IMR-90 (cell line): Measurements from ENCODE around the gene MRTFB. TPM values are rescaled to one million over a fixed set of nuclear protein-coding genes. Genes with fewer than 3 reads are reported as not detected.

ENCODE experiments used
- ATAC-seq: fragments of 200-7000 bp; cut with Tn5 transposase; 2 replicates; pipeline ENCODE4 v1.9.1; 2020; ENCODE audit warnings: low read depth, mild to moderate bottlenecking, moderate library complexity
- BruUV-seq: library from RNA; stranded (reverse); fragments of 400-500 nt; replicated peaks from 2 replicates; lab custom pipeline; 2021; lab: Mats Ljungman, UMichigan
- CTCF ChIA-PET: fragments of 300-600 bp; formaldehyde crosslinking; extraction: SDS; loops from one replicate; lab custom pipeline; 2021; ENCODE audit warnings: antibody characterized with exemption; lab: Yijun Ruan, JAX
- POLR2A ChIA-PET: fragments of 300-600 bp; sonication (Branson Sonifier 250); formaldehyde crosslinking; loops from one replicate; lab custom pipeline; 2022; ENCODE audit warnings: antibody characterized with exemption; ENCODE audit not compliant: unreplicated experiment; lab: Charles Lee
- DNase-seq: peaks from one replicate; pipeline ENCODE4 v3.0.0; 2013
- H2AFZ ChIP-seq: replicated peaks from 2 replicates; pipeline ENCODE3; 2013; ENCODE audit warnings: low read length, mild to moderate bottlenecking; ENCODE audit not compliant: poor library complexity
- H2AK5ac ChIP-seq: 2 replicates; pipeline ENCODE4 v1.6.1; 2013; ENCODE audit warnings: low read depth, low read length, inconsistent platforms
- H2AK9ac ChIP-seq: replicated peaks from 2 replicates; pipeline ENCODE3; 2013; ENCODE audit warnings: mild to moderate bottlenecking, low read depth, low read length, moderate library complexity; ENCODE audit not compliant: poor library complexity
- H2BK120ac ChIP-seq: 2 replicates; pipeline ENCODE4 v1.6.1; 2013; ENCODE audit warnings: low read depth, low read length, inconsistent platforms
- H2BK15ac ChIP-seq: 3 replicates; pipeline ENCODE4 v1.6.1; 2013; ENCODE audit warnings: low read depth, low read length, inconsistent platforms
- H2BK20ac ChIP-seq: 2 replicates; pipeline ENCODE4 v1.6.1; 2013; ENCODE audit warnings: low read depth, mild to moderate bottlenecking, inconsistent platforms, low read length, moderate library complexity
- H2BK5ac ChIP-seq: 2 replicates; pipeline ENCODE4 v1.6.1; 2013; ENCODE audit warnings: mild to moderate bottlenecking, low read depth, low read length, inconsistent platforms; ENCODE audit not compliant: poor library complexity, severe bottlenecking
- H3K14ac ChIP-seq: replicated peaks from 2 replicates; pipeline ENCODE4 v1.6.1; 2013; ENCODE audit warnings: low read depth, low read length, inconsistent platforms
- H3K18ac ChIP-seq: 2 replicates; pipeline ENCODE4 v1.6.1; 2013; ENCODE audit warnings: low read depth, low read length, control low read depth
- H3K23ac ChIP-seq: 2 replicates; pipeline ENCODE4 v1.6.1; 2013; ENCODE audit warnings: low read depth, low read length, inconsistent platforms
- H3K27ac ChIP-seq: 2 replicates; pipeline ENCODE4 v1.5.1; 2013; ENCODE audit warnings: mild to moderate bottlenecking, control low read depth, low read length; ENCODE audit not compliant: insufficient read depth
- H3K27me3 ChIP-seq: 2 replicates; pipeline ENCODE4 v1.6.1; 2013; ENCODE audit warnings: low read length; ENCODE audit not compliant: control insufficient read depth, insufficient read depth
- H3K36me3 ChIP-seq: 2 replicates; pipeline ENCODE4 v1.6.1; 2013; ENCODE audit warnings: low read length, mixed read lengths; ENCODE audit not compliant: control insufficient read depth, insufficient read depth
- H3K4ac ChIP-seq: 2 replicates; pipeline ENCODE4 v1.6.1; 2013; ENCODE audit warnings: low read depth, low read length, inconsistent platforms
- H3K4me1 ChIP-seq: 2 replicates; pipeline ENCODE4 v1.6.1; 2013; ENCODE audit warnings: low read length, mixed read lengths; ENCODE audit not compliant: control insufficient read depth, insufficient read depth
- H3K4me2 ChIP-seq: 2 replicates; pipeline ENCODE4 v1.6.1; 2013; ENCODE audit warnings: low read depth, mild to moderate bottlenecking, control low read depth, low read length, moderate library complexity
- H3K4me3 ChIP-seq: 2 replicates; pipeline ENCODE4 v1.5.1; 2013; ENCODE audit warnings: low read depth, mild to moderate bottlenecking, control low read depth, low read length, moderate library complexity; ENCODE audit not compliant: insufficient read depth
- H3K56ac ChIP-seq: 2 replicates; pipeline ENCODE4 v1.6.1; 2013; ENCODE audit warnings: low read length, inconsistent platforms; ENCODE audit not compliant: insufficient read depth; ENCODE audit errors: extremely low read depth
- H3K79me1 ChIP-seq, 2 experiments: 2 replicates each; pipeline ENCODE4 v1.6.1; 2013; ENCODE audit warnings: low read length in 2 of 2, inconsistent platforms in 1 of 2, low read depth in 1 of 2
- H3K9ac ChIP-seq: 2 replicates; pipeline ENCODE4 v1.6.1; 2013; ENCODE audit warnings: low read depth, low read length, control low read depth
- H3K9me1 ChIP-seq: 2 replicates; pipeline ENCODE4 v1.6.1; 2013; ENCODE audit warnings: low read length, inconsistent platforms; ENCODE audit not compliant: insufficient read depth
- H3K9me3 ChIP-seq: 2 replicates; pipeline ENCODE4 v1.6.1; 2013; ENCODE audit warnings: low read length; ENCODE audit not compliant: control insufficient read depth, insufficient read depth
- H4K20me1 ChIP-seq: 2 replicates; pipeline ENCODE4 v1.6.1; 2013; ENCODE audit warnings: low read length, inconsistent platforms; ENCODE audit not compliant: insufficient read depth
- H4K5ac ChIP-seq: 2 replicates; pipeline ENCODE4 v1.6.1; 2013; ENCODE audit warnings: mild to moderate bottlenecking, low read depth, low read length, control low read depth
- H4K8ac ChIP-seq, 2 experiments: 2 replicates each; pipeline ENCODE4 v1.6.1; 2013; ENCODE audit warnings: low read depth in 2 of 2, low read length in 2 of 2, control low read depth in 1 of 2, inconsistent platforms in 1 of 2
- H4K91ac ChIP-seq: 2 replicates; pipeline ENCODE4 v1.6.1; 2013; ENCODE audit warnings: low read depth, low read length, inconsistent platforms; ENCODE audit not compliant: insufficient read depth
- CHD1 ChIP-seq: IDR thresholded peaks from 2 replicates; pipeline ENCODE4 v1.6.1; 2012; ENCODE audit warnings: low read depth, low read length, improper control_type of control experiment
- MXI1 ChIP-seq: IDR thresholded peaks from 2 replicates; pipeline ENCODE4 v1.6.1; 2012; ENCODE audit warnings: low read depth, mild to moderate bottlenecking, low read length, moderate library complexity, borderline replicate concordance
- RFX5 ChIP-seq: IDR thresholded peaks from 2 replicates; pipeline ENCODE4 v1.8.0; 2012; ENCODE audit warnings: low read depth, mild to moderate bottlenecking, low read length, moderate library complexity
- WGBS, 2 experiments: methylation state at CpG; one replicate each; pipeline versions ENCODE4 v1.1.5 to v1.1.7; 2013; ENCODE audit warnings: missing lambda C conversion rate in 2 of 2; ENCODE audit not compliant: insufficient read length in 1 of 2; ENCODE audit errors: extremely low coverage in 2 of 2; 5-methylcytosine and 5-hydroxymethylcytosine counted together
- dilution Hi-C: fragments of 300-500 bp; cut with HindIII; formaldehyde crosslinking; loops from one replicate; pipeline ENCODE4 v1.14.3; 2018; ENCODE audit warnings: low sequenced_read_pairs; ENCODE audit not compliant: unreplicated experiment
- in situ Hi-C: fragments of 300-500 bp; cut with MboI; formaldehyde crosslinking; loops from 3 replicates; pipeline ENCODE4 v1.14.3; 2019; ENCODE audit warnings: low sequenced_read_pairs, inconsistent platforms, mixed read lengths
- intact Hi-C: fragments of 100-400 bp; cut with micrococcal nuclease; formaldehyde crosslinking; loops from 2 replicates; pipeline ENCODE4 v1.10.0; 2022
- microRNA-seq, 2 experiments: library from miRNA; stranded (forward) in 1 of 2; unstranded in 1 of 2; fragments of 10-50 nt in 1 of 2; fragments of <30 nt in 1 of 2; gene quantifications in 1 of 2; microRNA quantifications in 1 of 2; one replicate each; pipeline versions ENCODE3 to v1.1.0; 2013 to 2020; ENCODE audit not compliant: insufficient read depth in 1 of 2, insufficient read length in 1 of 2, unreplicated experiment in 1 of 2
- polyA plus RNA-seq, 3 experiments: library from polyadenylated mRNA; depleted of rRNA; stranded (reverse); fragments of >200 nt; gene quantifications; 2 replicates each; pipeline ENCODE4 v1.2.3, GENCODE V29; 2012; ENCODE audit warnings: low replicate concordance in 1 of 3
- small RNA-seq, 5 experiments: library from RNA; depleted of rRNA; stranded (forward); fragments of <200 nt; gene quantifications; one replicate each; pipeline ENCODE3, GENCODE V24; 2012
- total RNA-seq: library from RNA; depleted of rRNA; stranded (reverse); fragments of >200 nt; gene quantifications from 2 replicates; pipeline ENCODE4 v1.2.3, GENCODE V29; 2012; rRNA removed
- TF ChIP-seq, protein P1 (sequence below): fragments of 150-350 bp; IDR thresholded peaks from 2 replicates; pipeline ENCODE4 v1.6.1; 2017; ENCODE audit warnings: mild to moderate bottlenecking, antibody characterized with exemption, low read length, low read depth

The MRTFB gene
- total and polyA plus RNA-seq, 2 of the 4 experiments (the other 2 are of a cell fraction), result 4.4 to 5.4 TPM

DNA sequence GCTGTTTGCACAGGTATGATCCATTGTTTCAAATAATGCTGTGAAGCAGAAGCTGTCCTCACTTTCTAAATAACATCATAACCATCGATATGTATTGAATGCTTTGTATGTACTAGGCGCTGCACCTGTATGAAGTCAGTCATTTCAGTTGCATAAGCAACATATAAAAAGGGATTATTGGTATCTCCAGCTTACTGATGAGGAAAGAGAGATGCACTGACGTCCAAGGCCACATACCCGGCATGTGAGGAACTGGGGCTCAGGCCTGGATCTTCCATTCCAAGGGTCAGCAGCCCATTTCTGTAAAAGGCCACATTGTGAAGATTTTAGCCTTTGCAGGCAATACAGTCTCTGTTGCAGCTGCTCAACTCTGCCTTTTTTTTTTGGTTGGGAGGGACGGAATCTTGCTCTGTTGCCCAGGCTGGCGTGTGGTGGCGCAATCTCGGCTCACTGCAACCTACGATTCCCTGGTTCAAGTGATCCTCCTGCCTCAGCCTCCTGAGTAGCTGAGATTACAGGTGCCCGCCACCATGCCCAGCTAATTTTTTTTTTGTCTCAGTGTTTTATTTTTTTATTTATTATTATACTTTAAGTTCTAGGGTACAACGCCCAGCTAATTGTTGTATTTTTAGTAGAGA, 244.7 kb downstream of the MRTFB start:
- Histone ChIP-seq H4K91ac (no peak overlapping the region), H3K36me3 (no peaks in the 10 kb centered on the region), H2AK5ac (no peak overlapping the region), H3K4me2 (no peak overlapping the region), H2BK20ac (no peak overlapping the region), H3K9me1 (peaks cover 7% of the 10 kb centered on the region; the same call in 1 of the 2 replicates), H3K9me3 (no peaks in the 10 kb centered on the region), H2AK9ac (no peak overlapping the region), H4K5ac (no peak overlapping the region), H2AFZ (no peak overlapping the region), H3K4me1 (peaks cover 9% of the 10 kb centered on the region), H4K20me1 (peaks cover 43% of the 10 kb centered on the region), H2BK120ac (no peak overlapping the region), H4K8ac (no peak overlapping the region), H3K27me3 (no peaks in the 10 kb centered on the region), H3K56ac (no peak overlapping the region), H3K18ac (no peak overlapping the region), H2BK5ac (no peak overlapping the region), H3K27ac (no peak overlapping the region), H3K9ac (no peak overlapping the region), H3K4me3 (no peak overlapping the region), H3K14ac (no peak overlapping the region), H3K4ac (no peak overlapping the region), H3K79me1 (peaks cover 14 to 84% of the 10 kb centered on the region in 2 experiments), H2BK15ac (no peak overlapping the region), H3K23ac (no peak overlapping the region)
- ChIA-PET POLR2A (no interaction called here), CTCF (interaction anchor here (0.6 kb wide), 1 partner anchor 41 kb away, joined by 4 read pairs; no protein-coding TSS in a partner anchor)
- DNase-seq (no peak), ATAC-seq (no peak)
- no peak for TF ChIP-seq RFX5
- no peak for TF ChIP-seq MXI1
- TF ChIP-seq, protein P1, sequence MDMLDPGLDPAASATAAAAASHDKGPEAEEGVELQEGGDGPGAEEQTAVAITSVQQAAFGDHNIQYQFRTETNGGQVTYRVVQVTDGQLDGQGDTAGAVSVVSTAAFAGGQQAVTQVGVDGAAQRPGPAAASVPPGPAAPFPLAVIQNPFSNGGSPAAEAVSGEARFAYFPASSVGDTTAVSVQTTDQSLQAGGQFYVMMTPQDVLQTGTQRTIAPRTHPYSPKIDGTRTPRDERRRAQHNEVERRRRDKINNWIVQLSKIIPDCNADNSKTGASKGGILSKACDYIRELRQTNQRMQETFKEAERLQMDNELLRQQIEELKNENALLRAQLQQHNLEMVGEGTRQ, result no peak
- no peak for TF ChIP-seq CHD1
- no TSS peak for BruUV-seq
- intact Hi-C loops, result no loop called here
- dilution Hi-C loops, result no loop called here
- in situ Hi-C loops, result no loop called here
- no CpG with 5 or more reads among the region's 11 CpGs for WGBS, 2 experiments

Small RNAs within 50 kb of the gene (microRNA-seq; reads per million reads assigned to microRNA genes)
- gene MIR193B (ENCODE audit: insufficient read depth in 1 of 2, insufficient read length in 1 of 2, unreplicated experiment in 1 of 2) (191 to 861 reads per million in 2 experiments), gene MIR365A (ENCODE audit: insufficient read depth in 1 of 2, insufficient read length in 1 of 2, unreplicated experiment in 1 of 2) (7.7 to 275 reads per million in 2 experiments), gene RF00019 (ENCODE audit: insufficient read depth, insufficient read length) (not detected)

Small RNAs within 50 kb of the gene (small RNA-seq; reads per million reads assigned to genes)
- gene MIR193B (0 to 55.4 (median 26.3) reads per million in 5 experiments), gene MIR365A (0 to 0.41 (median 0) reads per million in 5 experiments), gene RF00019 (0 reads per million in 5 experiments)

Other genes with a start within 250 kb of the MRTFB start
- 10.0 and 19.2 TPM in 2 replicates for gene ERCC4, start 151.2 kb upstream of the MRTFB start, total RNA-seq
- 1.6 and 2.9 TPM in 2 replicates for gene ERCC4, start 151.2 kb upstream of the MRTFB start, polyA plus RNA-seq (2012; rRNA removed)